Prostate gland (tissue), 2 donors: ENCODE data around the gene MAGI2. TPM values are rescaled to one million over a fixed set of nuclear protein-coding genes. Genes with fewer than 3 reads are reported as not detected.

Source experiments
- DNase-seq: peaks from one replicate; pipeline ENCODE4 v3.0.0-alpha.2; 2019; ENCODE audit warnings: low spot score
- H3K27ac ChIP-seq, 2 donors: fragments of 200-600 bp; sonication (generic); 2 replicates each; pipeline ENCODE4 v1.5.1; 2017 to 2019
- H3K27me3 ChIP-seq: fragments of 200-600 bp; sonication (generic); replicated peaks from 2 replicates; pipeline ENCODE4 v1.5.1; 2019; ENCODE audit not compliant: insufficient read depth
- H3K36me3 ChIP-seq, 2 donors: fragments of 200-600 bp; sonication (generic); 1 replicate in 1 of 2; 2 replicates in 1 of 2; pipeline versions ENCODE4 v1.5.1 to v1.8.1; 2017 to 2019
- H3K4me1 ChIP-seq: fragments of 200-600 bp; sonication (generic); replicated peaks from 2 replicates; pipeline ENCODE4 v1.5.1; 2019
- H3K4me3 ChIP-seq, 2 donors: fragments of 200-600 bp; sonication (generic); 2 replicates each; pipeline ENCODE4 v1.5.1; 2017 to 2019
- H3K9me3 ChIP-seq: fragments of 200-600 bp; sonication (generic); 2 replicates; pipeline ENCODE4 v1.5.1; 2017
- POLR2A ChIP-seq: fragments of 450-650 bp; IDR thresholded peaks from one replicate; pipeline ENCODE4 v1.6.1; 2016; ENCODE audit warnings: antibody characterized with exemption, mild to moderate bottlenecking
- POLR2AphosphoS5 ChIP-seq: sonication (generic); formaldehyde crosslinking; IDR thresholded peaks from one replicate; pipeline ENCODE4 v1.6.1; 2017; ENCODE audit warnings: antibody characterized with exemption
- WGBS: methylation state at CpG from one replicate; pipeline ENCODE4 v1.1.5; 2018; 5-methylcytosine and 5-hydroxymethylcytosine counted together
- intact Hi-C: fragments of 100-400 bp; cut with DNase I; formaldehyde crosslinking; loops from one replicate; pipeline ENCODE4 v1.14.2; 2022
- total RNA-seq, 2 donors: library from RNA; depleted of rRNA; stranded (reverse); fragments of >200 nt; gene quantifications; one replicate each; pipeline ENCODE4 v1.1.0, GENCODE V29; 2016
- TF ChIP-seq, protein P1 (sequence below), 4 experiments: fragments of 200-600 bp in 2 of 4; fragments of 450-650 bp in 2 of 4; sonication (generic) in 2 of 4; IDR thresholded peaks; 1 replicate in 3 of 4; 2 replicates in 1 of 4; pipeline ENCODE4 v1.5.1; 2016 to 2019; ENCODE audit warnings: antibody characterized with exemption in 4 of 4, mild to moderate bottlenecking in 2 of 4, moderate library complexity in 2 of 4

Gene MAGI2
- total RNA-seq, 2 donors from 2014 or later = 27.1 to 31.3 TPM

GRCh38 chr7:78684201-78684600 is 769.3 kb downstream of the MAGI2 start:
- Histone ChIP-seq H3K4me3 (no peak overlapping the region), H3K27ac (no peak overlapping the region), H3K4me1 (no peaks in the 10 kb centered on the region), H3K36me3 (no peaks in the 10 kb centered on the region), H3K27me3 (no peaks in the 10 kb centered on the region), H3K9me3 (no peaks in the 10 kb centered on the region)
- DNase-seq = no peak
- no peak for TF ChIP-seq POLR2AphosphoS5
- TF ChIP-seq POLR2A = no peak
- TF ChIP-seq, protein P1, sequence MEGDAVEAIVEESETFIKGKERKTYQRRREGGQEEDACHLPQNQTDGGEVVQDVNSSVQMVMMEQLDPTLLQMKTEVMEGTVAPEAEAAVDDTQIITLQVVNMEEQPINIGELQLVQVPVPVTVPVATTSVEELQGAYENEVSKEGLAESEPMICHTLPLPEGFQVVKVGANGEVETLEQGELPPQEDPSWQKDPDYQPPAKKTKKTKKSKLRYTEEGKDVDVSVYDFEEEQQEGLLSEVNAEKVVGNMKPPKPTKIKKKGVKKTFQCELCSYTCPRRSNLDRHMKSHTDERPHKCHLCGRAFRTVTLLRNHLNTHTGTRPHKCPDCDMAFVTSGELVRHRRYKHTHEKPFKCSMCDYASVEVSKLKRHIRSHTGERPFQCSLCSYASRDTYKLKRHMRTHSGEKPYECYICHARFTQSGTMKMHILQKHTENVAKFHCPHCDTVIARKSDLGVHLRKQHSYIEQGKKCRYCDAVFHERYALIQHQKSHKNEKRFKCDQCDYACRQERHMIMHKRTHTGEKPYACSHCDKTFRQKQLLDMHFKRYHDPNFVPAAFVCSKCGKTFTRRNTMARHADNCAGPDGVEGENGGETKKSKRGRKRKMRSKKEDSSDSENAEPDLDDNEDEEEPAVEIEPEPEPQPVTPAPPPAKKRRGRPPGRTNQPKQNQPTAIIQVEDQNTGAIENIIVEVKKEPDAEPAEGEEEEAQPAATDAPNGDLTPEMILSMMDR (IDR thresholded peaks at IDR 0.05) = no peak
- WGBS = 64% methylated on average over 1 of the region's 1 CpG
- intact Hi-C loops = no loop called here

DNA sequence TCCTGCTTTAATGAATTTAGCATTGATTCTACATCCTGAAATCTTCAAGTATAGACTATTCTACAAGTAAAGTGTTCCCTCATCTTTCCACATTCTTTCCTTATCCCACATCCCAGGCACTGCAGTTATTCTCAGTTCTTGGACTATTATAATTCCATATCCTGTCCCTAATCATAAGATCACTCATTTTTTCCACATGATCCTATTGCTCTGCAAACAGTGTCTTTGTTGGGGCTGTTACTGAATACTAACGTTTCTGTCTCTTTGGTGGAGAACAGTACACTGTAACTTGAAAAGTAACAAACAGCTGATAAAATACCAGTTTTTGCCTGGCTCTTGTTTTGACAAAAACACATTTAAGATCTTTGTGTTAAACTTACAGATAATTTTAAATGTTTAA is 769.9 kb downstream of the MAGI2 start:
- 23% methylated on average over 1 of the region's 1 CpG for WGBS
- no peaks in the 10 kb centered on the region for H3K36me3 ChIP-seq
- no peak overlapping the region for H3K4me3 ChIP-seq
- TF ChIP-seq POLR2A = no peak
- TF ChIP-seq, protein P1 (IDR thresholded peaks at IDR 0.05) = no peak
- TF ChIP-seq POLR2AphosphoS5 = no peak
- no peaks in the 10 kb centered on the region for H3K27me3 ChIP-seq
- DNase-seq = no peak
- no peaks in the 10 kb centered on the region for H3K4me1 ChIP-seq
- intact Hi-C loops = no loop called here
- H3K27ac ChIP-seq = no peak overlapping the region
- no peaks in the 10 kb centered on the region for H3K9me3 ChIP-seq

DNA sequence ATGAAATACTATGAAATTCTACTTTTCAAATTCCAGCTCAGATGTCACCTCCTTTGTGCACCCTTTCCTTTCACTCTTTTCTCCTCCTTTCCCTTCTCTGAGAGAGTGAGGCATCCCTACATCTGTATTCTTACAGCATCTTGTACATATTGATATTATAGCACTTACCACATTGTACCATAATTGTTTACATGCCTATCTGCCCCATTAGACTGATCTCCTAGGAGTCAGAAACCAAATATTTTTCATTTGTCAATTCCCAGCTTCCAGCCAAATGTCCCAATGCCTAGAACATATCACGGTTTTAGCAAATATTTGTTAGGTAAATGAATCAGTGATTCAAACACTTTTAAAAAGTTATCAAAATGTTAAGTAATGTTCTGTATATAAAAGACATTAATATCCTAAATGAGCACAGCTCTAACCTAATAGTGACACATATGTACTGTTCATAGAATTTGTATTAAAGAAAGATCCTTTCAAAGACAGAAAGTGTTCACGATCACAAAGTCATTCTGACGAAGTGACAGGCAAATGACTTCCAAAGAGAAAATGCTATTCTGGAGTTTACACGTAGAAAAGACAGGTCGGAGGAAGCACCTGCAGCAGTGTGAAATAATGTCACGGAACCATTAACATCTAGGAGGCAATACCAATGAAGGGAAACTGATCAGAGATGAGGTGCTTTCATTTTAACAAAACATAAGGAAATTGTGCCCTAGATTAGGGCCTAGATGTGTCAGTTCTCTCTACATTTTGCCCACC is 774.2 kb downstream of the MAGI2 start:
- H3K4me3 ChIP-seq = no peak overlapping the region
- no peaks in the 10 kb centered on the region for H3K9me3 ChIP-seq
- intact Hi-C loops = no loop called here

DNA sequence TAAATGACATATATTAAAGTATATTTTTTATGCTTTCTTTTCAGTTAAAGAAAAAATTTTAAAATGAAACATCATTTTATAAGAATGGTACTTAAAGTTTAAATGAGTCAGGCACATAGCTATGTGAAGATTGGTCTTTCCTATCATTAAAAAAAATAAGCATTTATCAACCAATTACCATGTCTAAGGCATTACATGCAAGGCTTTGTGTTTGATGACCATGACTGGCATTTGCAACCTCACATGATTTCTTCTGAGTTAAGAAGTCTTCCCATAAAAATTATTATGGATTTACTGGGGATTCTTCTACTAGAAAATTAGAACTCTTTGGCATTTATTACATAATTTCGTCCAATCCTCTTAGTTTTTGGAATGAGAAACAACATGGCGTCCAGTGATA is 776.1 kb downstream of the MAGI2 start:
- DNase-seq = no peak
- TF ChIP-seq, protein P1 (IDR thresholded peaks at IDR 0.05) = no peak
- TF ChIP-seq POLR2AphosphoS5 (no peak), POLR2A (no peak)
- Histone ChIP-seq H3K27me3 (no peaks in the 10 kb centered on the region), H3K36me3 (no peaks in the 10 kb centered on the region), H3K9me3 (no peaks in the 10 kb centered on the region), H3K4me1 (no peaks in the 10 kb centered on the region), H3K27ac (no peak overlapping the region), H3K4me3 (no peak overlapping the region)
- intact Hi-C loops = no loop called here
- 80% methylated on average over 2 of the region's 2 CpGs for WGBS

More for the DNA sequence above, 774.2 kb downstream of the MAGI2 start:
- no peak for DNase-seq
- TF ChIP-seq POLR2AphosphoS5 = no peak
- no peak for TF ChIP-seq POLR2A
- TF ChIP-seq, protein P1 (IDR thresholded peaks at IDR 0.05) = no peak
- Histone ChIP-seq H3K27me3 (no peaks in the 10 kb centered on the region), H3K27ac (no peak overlapping the region), H3K36me3 (no peaks in the 10 kb centered on the region), H3K4me1 (no peaks in the 10 kb centered on the region)
- 80% methylated on average over 6 of the region's 6 CpGs for WGBS

DNA sequence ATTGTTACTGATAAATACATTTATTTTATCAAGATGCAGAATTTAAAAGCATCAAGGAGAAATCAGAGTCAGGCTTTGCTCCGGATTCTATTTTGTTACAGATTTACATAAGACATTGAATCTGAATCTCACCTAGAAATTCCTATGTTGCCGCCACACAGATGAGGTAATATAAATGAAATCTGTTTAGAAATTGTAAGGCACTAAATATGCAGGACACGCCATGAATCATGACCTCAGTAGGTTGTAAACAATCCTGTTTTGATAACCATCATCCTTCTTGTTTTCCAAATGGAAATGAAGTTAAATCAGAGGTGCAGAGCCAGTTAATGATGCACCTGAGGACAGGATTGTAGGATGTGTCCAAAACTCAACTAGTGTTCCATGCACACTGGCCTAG is 778.0 kb downstream of the MAGI2 start:
- 90% methylated on average over 3 of the region's 3 CpGs for WGBS
- Histone ChIP-seq H3K4me3 (no peak overlapping the region), H3K27me3 (no peaks in the 10 kb centered on the region), H3K9me3 (no peaks in the 10 kb centered on the region), H3K4me1 (no peaks in the 10 kb centered on the region), H3K36me3 (no peaks in the 10 kb centered on the region), H3K27ac (no peak overlapping the region)
- DNase-seq = no peak
- intact Hi-C loops = no loop called here
- TF ChIP-seq POLR2A = no peak
- TF ChIP-seq POLR2AphosphoS5 = no peak
- TF ChIP-seq, protein P1 (IDR thresholded peaks at IDR 0.05) = no peak
